ENCODE measurements around the gene EFR3B. TPM values are rescaled to one million over a fixed set of nuclear protein-coding genes. Genes with fewer than 3 reads are reported as not detected.

The EFR3B gene
- polyA plus RNA-seq, 1 of the 3 experiments (the other 2 are of a cell fraction) = 1.5 TPM

DNA sequence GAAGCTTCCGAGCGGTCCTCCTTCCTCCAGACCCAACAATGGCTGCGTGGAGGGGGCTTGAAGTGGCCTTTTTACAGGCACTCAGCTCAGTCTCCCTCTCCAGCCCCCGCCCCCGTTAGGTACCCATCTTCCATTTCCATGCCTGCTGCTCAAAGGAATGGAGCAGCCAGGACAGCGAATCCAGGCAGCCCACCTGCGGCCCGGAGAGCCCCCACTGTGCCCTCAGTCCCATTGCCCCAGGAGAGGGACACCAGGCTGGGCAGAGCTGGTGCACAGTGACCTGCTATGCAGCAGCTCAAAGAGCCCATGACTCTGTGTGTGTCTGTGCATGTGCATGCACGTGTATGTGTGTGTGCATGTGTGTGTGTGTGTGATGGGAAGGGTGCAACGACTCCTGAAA is 137.1 kb downstream of the EFR3B start:
- no peaks in the 10 kb centered on the region for H3K36me3 ChIP-seq (replicated peaks in 1 of 2; ENCODE audit: control insufficient read depth in 1 of 2, insufficient read depth in 2 of 2, low read length in 1 of 2)
- 65% methylated on average over 10 of the region's 10 CpGs for WGBS (ENCODE audit: low lambda C conversion rate)
- no peaks in the 10 kb centered on the region for H4K20me1 ChIP-seq (ENCODE audit: insufficient read depth)
- no peak overlapping the region for H3K4me3 ChIP-seq (ENCODE audit: low read depth in 2 of 2, low read length in 1 of 2)
- ChIA-PET POLR2A (no interaction called here), CTCF (interaction anchor here (1.1 to 4.0 kb wide), 5 partner anchors 13 to 204 kb away, joined by 4 to 29 read pairs (median 9); no protein-coding TSS in a partner anchor)
- no peak overlapping the region for H3K27ac ChIP-seq (ENCODE audit: low read depth in 2 of 2, low read length in 1 of 2)
- TF ChIP-seq, protein P1, sequence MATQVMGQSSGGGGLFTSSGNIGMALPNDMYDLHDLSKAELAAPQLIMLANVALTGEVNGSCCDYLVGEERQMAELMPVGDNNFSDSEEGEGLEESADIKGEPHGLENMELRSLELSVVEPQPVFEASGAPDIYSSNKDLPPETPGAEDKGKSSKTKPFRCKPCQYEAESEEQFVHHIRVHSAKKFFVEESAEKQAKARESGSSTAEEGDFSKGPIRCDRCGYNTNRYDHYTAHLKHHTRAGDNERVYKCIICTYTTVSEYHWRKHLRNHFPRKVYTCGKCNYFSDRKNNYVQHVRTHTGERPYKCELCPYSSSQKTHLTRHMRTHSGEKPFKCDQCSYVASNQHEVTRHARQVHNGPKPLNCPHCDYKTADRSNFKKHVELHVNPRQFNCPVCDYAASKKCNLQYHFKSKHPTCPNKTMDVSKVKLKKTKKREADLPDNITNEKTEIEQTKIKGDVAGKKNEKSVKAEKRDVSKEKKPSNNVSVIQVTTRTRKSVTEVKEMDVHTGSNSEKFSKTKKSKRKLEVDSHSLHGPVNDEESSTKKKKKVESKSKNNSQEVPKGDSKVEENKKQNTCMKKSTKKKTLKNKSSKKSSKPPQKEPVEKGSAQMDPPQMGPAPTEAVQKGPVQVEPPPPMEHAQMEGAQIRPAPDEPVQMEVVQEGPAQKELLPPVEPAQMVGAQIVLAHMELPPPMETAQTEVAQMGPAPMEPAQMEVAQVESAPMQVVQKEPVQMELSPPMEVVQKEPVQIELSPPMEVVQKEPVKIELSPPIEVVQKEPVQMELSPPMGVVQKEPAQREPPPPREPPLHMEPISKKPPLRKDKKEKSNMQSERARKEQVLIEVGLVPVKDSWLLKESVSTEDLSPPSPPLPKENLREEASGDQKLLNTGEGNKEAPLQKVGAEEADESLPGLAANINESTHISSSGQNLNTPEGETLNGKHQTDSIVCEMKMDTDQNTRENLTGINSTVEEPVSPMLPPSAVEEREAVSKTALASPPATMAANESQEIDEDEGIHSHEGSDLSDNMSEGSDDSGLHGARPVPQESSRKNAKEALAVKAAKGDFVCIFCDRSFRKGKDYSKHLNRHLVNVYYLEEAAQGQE (IDR thresholded peaks at IDR 0.05; ENCODE audit: low read depth, low read length) = no peak
- TF ChIP-seq POLR2AphosphoS5 (IDR thresholded peaks at IDR 0.05; ENCODE audit: low read depth, low read length) = no peak
- no peak for TF ChIP-seq CHD2 (IDR thresholded peaks at IDR 0.05; ENCODE audit: low read length, partially characterized antibody)
- no peak for TF ChIP-seq EZH2phosphoT487 (IDR thresholded peaks at IDR 0.05; ENCODE audit: borderline replicate concordance, low read depth)
- TF ChIP-seq, protein P2, sequence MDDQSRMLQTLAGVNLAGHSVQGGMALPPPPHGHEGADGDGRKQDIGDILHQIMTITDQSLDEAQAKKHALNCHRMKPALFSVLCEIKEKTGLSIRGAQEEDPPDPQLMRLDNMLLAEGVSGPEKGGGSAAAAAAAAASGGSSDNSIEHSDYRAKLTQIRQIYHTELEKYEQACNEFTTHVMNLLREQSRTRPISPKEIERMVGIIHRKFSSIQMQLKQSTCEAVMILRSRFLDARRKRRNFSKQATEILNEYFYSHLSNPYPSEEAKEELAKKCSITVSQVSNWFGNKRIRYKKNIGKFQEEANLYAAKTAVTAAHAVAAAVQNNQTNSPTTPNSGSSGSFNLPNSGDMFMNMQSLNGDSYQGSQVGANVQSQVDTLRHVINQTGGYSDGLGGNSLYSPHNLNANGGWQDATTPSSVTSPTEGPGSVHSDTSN (IDR thresholded peaks at IDR 0.05) = no peak
- TF ChIP-seq JUND (IDR thresholded peaks at IDR 0.05) = no peak
- TF ChIP-seq FOXM1 (IDR thresholded peaks at IDR 0.05; ENCODE audit: low read depth) = no peak
- TF ChIP-seq, protein P3, sequence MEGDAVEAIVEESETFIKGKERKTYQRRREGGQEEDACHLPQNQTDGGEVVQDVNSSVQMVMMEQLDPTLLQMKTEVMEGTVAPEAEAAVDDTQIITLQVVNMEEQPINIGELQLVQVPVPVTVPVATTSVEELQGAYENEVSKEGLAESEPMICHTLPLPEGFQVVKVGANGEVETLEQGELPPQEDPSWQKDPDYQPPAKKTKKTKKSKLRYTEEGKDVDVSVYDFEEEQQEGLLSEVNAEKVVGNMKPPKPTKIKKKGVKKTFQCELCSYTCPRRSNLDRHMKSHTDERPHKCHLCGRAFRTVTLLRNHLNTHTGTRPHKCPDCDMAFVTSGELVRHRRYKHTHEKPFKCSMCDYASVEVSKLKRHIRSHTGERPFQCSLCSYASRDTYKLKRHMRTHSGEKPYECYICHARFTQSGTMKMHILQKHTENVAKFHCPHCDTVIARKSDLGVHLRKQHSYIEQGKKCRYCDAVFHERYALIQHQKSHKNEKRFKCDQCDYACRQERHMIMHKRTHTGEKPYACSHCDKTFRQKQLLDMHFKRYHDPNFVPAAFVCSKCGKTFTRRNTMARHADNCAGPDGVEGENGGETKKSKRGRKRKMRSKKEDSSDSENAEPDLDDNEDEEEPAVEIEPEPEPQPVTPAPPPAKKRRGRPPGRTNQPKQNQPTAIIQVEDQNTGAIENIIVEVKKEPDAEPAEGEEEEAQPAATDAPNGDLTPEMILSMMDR (IDR thresholded peaks at IDR 0.05) = no peak
- TF ChIP-seq SIN3A (IDR thresholded peaks at IDR 0.05; ENCODE audit: borderline replicate concordance, low read depth, low read length) = no peak
- no peak for TF ChIP-seq MXI1 (IDR thresholded peaks at IDR 0.05; ENCODE audit: low read depth, low read length)
- TF ChIP-seq, protein P4, sequence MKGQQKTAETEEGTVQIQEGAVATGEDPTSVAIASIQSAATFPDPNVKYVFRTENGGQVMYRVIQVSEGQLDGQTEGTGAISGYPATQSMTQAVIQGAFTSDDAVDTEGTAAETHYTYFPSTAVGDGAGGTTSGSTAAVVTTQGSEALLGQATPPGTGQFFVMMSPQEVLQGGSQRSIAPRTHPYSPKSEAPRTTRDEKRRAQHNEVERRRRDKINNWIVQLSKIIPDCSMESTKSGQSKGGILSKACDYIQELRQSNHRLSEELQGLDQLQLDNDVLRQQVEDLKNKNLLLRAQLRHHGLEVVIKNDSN (IDR thresholded peaks at IDR 0.05; ENCODE audit: borderline replicate concordance, low read depth) = no peak
- TF ChIP-seq, protein P5, sequence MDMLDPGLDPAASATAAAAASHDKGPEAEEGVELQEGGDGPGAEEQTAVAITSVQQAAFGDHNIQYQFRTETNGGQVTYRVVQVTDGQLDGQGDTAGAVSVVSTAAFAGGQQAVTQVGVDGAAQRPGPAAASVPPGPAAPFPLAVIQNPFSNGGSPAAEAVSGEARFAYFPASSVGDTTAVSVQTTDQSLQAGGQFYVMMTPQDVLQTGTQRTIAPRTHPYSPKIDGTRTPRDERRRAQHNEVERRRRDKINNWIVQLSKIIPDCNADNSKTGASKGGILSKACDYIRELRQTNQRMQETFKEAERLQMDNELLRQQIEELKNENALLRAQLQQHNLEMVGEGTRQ (IDR thresholded peaks at IDR 0.05; ENCODE audit: borderline replicate concordance, low read depth, low read length) = no peak
- TF ChIP-seq EP300 (IDR thresholded peaks at IDR 0.05; ENCODE audit: borderline replicate concordance in 1 of 2, low read depth in 1 of 2, low read length in 1 of 2) = no peak
- no peak for TF ChIP-seq RXRA (IDR thresholded peaks at IDR 0.05; ENCODE audit: borderline replicate concordance, low read depth)
- TF ChIP-seq MEF2A (IDR thresholded peaks at IDR 0.05; ENCODE audit: borderline replicate concordance, low read depth) = no peak
- TF ChIP-seq SMC3 (IDR thresholded peaks at IDR 0.05; ENCODE audit: low read depth, low read length) = no peak
- TF ChIP-seq TEAD4 (IDR thresholded peaks at IDR 0.05; ENCODE audit: borderline replicate concordance, insufficient read depth) = no peak
- no peak for TF ChIP-seq GABPA (IDR thresholded peaks at IDR 0.05; ENCODE audit: low read depth)
- TF ChIP-seq NRF1 (IDR thresholded peaks at IDR 0.05; ENCODE audit: low read depth, low read length) = no peak
- no peaks in the 10 kb centered on the region for H3K9me2 ChIP-seq
- no peak overlapping the region for H3K4me2 ChIP-seq
- peaks cover 3% of the 10 kb centered on the region; the same call in 1 of the 2 replicates for H3K9me3 ChIP-seq
- no peak for DNase-seq
- H2AFZ ChIP-seq (ENCODE audit: low read depth) = no peak overlapping the region
- H3F3A ChIP-seq (replicated peaks; ENCODE audit: insufficient read depth) = no peaks in the 10 kb centered on the region
- peaks cover 22% of the 10 kb centered on the region for H3K27me3 ChIP-seq (ENCODE audit: insufficient read depth)
- no peak overlapping the region for H3K9ac ChIP-seq
- H3K4me1 ChIP-seq (ENCODE audit: control insufficient read depth in 1 of 2, insufficient read depth in 2 of 2, low read depth in 1 of 2, low read length in 1 of 2) = peaks cover 0 to 6% of the 10 kb centered on the region in 2 experiments; a peak in 1 of 4 replicates
- no peaks in the 10 kb centered on the region for H3K79me2 ChIP-seq (ENCODE audit: insufficient read depth)

All from SK-N-SH (cell line).